Thoracic aorta (tissue), 2 donors: ENCODE data around the gene MRPL39. TPM values are rescaled to one million over a fixed set of nuclear protein-coding genes. Genes with fewer than 3 reads are reported as not detected.

Experiments used
- ATAC-seq: fragments of 150-250 bp; one replicate; pipeline ENCODE4 v1.8.0; 2017; ENCODE audit warnings: low read depth; ENCODE audit not compliant: insufficient number of reproducible peaks, low FRiP score
- DNase-seq: peaks from one replicate; pipeline ENCODE4 v3.0.0-alpha.2; 2020; ENCODE audit warnings: low spot score
- H3K27ac ChIP-seq, 2 donors: fragments of 200-600 bp; sonication (generic); 1 replicate in 1 of 2; 2 replicates in 1 of 2; pipeline ENCODE4 v1.5.1; 2016; ENCODE audit warnings: mild to moderate bottlenecking in 2 of 2, moderate library complexity in 2 of 2
- H3K27me3 ChIP-seq: fragments of 200-600 bp; sonication (generic); replicated peaks from 2 replicates; pipeline ENCODE4 v1.6.0; 2016; ENCODE audit warnings: mild to moderate bottlenecking; ENCODE audit not compliant: insufficient read depth
- H3K36me3 ChIP-seq: fragments of 200-600 bp; sonication (generic); one replicate; pipeline ENCODE4 v1.5.1; 2016
- H3K4me1 ChIP-seq, 2 donors: fragments of 200-600 bp; sonication (generic); 1 replicate in 1 of 2; 2 replicates in 1 of 2; pipeline versions ENCODE4 v1.5.1 to v1.6.0; 2016; ENCODE audit warnings: low read depth in 2 of 2, mild to moderate bottlenecking in 1 of 2; ENCODE audit not compliant: control insufficient read depth in 1 of 2
- H3K4me3 ChIP-seq: fragments of 200-600 bp; sonication (generic); 2 replicates; pipeline ENCODE4 v1.5.1; 2016; ENCODE audit warnings: mild to moderate bottlenecking
- H3K9me3 ChIP-seq: fragments of 200-600 bp; sonication (generic); 2 replicates; pipeline ENCODE4 v1.5.1; 2016
- total RNA-seq, 2 donors: library from RNA; depleted of rRNA; stranded (reverse); fragments of >200 nt; gene quantifications; one replicate each; pipeline versions ENCODE4 v1.1.0 to v1.2.3, GENCODE V29; 2016
- TF ChIP-seq, protein P1 (sequence below): fragments of 200-600 bp; sonication (generic); IDR thresholded peaks from one replicate; pipeline ENCODE4 v1.5.1; 2019; ENCODE audit warnings: antibody characterized with exemption

Gene MRPL39
- total RNA-seq, 2 donors from 2014 or later = 6.6 to 16.8 TPM

DNA sequence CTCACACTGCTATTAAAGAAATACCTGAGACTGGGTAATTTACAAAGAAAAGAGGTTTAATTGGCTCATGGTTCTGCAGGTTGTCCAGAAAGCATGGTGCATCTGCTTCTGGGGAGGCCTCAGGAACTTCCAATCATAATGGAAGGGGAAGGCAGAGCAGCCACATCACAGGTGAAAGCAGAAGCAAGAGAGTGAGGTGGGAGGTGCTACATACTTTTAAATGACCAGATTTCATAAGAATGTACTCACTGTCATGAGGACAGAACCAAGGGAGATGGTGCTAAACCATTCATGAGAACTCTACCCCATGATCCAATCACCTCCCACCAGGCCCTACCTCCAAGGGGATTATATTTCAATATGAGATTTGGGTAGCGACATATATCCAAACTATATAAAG is 55.7 kb downstream of the MRPL39 start:
- no peaks in the 10 kb centered on the region for H3K9me3 ChIP-seq
- DNase-seq (no peak), ATAC-seq (no peak)
- H3K27ac ChIP-seq = no peak overlapping the region
- no peaks in the 10 kb centered on the region for H3K27me3 ChIP-seq
- TF ChIP-seq, protein P1, sequence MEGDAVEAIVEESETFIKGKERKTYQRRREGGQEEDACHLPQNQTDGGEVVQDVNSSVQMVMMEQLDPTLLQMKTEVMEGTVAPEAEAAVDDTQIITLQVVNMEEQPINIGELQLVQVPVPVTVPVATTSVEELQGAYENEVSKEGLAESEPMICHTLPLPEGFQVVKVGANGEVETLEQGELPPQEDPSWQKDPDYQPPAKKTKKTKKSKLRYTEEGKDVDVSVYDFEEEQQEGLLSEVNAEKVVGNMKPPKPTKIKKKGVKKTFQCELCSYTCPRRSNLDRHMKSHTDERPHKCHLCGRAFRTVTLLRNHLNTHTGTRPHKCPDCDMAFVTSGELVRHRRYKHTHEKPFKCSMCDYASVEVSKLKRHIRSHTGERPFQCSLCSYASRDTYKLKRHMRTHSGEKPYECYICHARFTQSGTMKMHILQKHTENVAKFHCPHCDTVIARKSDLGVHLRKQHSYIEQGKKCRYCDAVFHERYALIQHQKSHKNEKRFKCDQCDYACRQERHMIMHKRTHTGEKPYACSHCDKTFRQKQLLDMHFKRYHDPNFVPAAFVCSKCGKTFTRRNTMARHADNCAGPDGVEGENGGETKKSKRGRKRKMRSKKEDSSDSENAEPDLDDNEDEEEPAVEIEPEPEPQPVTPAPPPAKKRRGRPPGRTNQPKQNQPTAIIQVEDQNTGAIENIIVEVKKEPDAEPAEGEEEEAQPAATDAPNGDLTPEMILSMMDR = no peak
- H3K4me1 ChIP-seq = no peaks in the 10 kb centered on the region
- H3K4me3 ChIP-seq = no peak overlapping the region
- H3K36me3 ChIP-seq = no peaks in the 10 kb centered on the region

DNA sequence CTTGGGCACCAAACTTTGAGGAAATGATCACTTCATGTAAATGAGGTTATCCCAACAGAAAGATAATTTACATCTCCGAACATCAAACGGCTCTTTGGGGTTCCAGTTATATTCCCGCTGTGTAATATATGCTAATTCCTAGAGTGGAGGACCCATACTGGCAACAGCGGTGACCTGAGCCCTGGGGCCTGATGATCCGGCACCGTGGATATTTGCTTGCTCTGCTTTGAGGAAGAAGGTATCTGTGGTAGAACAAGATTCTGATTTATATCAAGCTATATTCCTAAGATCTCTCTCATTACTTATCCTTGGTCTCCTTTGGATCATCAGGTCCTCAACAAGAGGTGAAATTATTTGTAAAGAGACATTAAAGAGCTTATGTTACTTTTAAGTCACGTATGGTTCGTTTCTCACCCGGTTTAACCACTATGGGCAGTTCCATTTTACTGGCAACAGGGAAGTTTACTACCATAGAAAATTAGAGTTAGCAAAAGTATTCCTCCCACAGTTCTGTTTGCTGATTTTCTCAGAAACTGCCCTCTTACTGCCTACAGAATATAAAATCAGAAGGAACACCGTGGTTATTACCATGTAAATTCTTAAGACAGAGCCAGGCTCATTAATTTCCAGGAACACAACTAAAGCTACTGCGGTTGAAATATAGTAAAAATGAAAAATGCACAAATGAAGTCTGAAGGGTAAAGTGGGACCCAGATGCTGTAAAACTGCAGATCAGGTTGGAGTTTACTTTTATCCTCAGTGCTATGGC is 56.7 kb downstream of the MRPL39 start:
- ATAC-seq (no peak), DNase-seq (no peak)
- Histone ChIP-seq H3K4me3 (no peak overlapping the region), H3K27me3 (no peaks in the 10 kb centered on the region), H3K36me3 (no peaks in the 10 kb centered on the region), H3K4me1 (no peaks in the 10 kb centered on the region), H3K27ac (no peak overlapping the region), H3K9me3 (no peaks in the 10 kb centered on the region)
- TF ChIP-seq, protein P1 = no peak

DNA sequence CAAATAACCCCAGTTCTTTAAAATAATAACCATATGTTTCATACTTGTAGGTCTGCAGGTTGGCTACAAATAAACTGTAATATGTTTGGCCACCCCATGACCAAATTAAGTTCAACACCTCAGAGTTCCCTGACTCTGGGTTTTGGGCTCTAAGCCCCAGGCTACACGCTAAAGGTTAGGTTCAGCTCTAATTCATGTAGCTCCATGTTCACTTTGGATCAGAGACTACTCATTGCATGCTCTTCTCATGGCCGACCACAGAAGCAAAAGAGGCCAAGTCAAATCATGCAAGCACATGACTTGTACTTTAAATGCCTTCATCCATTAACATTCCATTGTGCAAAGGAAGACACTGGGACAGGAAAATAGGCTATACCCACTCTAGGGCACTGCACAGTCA is 66.2 kb downstream of the MRPL39 start:
- Histone ChIP-seq H3K4me1 (no peaks in the 10 kb centered on the region), H3K36me3 (no peaks in the 10 kb centered on the region), H3K27ac (no peak overlapping the region), H3K4me3 (no peak overlapping the region), H3K27me3 (no peaks in the 10 kb centered on the region), H3K9me3 (peaks cover 13% of the 10 kb centered on the region)
- no peak for DNase-seq
- no peak for ATAC-seq
- TF ChIP-seq, protein P1 = no peak

DNA sequence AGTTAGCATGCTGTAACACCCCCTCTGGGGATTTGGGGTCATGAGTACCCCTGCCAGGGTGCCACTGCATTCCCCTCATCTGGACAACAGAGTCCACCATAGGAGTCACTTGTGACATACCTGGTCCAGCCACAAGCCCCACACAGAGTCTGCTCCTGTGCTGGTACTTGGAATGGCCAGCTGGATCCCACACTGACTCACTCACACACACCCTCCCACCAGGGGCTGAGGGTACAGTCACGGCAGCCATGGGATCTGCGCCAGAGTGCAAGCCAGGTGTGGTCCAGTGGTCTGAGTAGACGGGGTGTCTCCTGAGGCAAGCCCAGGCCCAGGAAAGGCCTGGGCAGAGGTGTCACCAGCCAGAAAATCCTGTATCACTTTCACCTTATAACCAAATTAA is 67.7 kb downstream of the MRPL39 start:
- Histone ChIP-seq H3K4me1 (no peaks in the 10 kb centered on the region), H3K36me3 (no peaks in the 10 kb centered on the region), H3K27me3 (no peaks in the 10 kb centered on the region), H3K9me3 (peaks cover 13% of the 10 kb centered on the region), H3K4me3 (no peak overlapping the region), H3K27ac (no peak overlapping the region)
- ATAC-seq (no peak), DNase-seq (no peak)
- TF ChIP-seq, protein P1 = no peak

DNA sequence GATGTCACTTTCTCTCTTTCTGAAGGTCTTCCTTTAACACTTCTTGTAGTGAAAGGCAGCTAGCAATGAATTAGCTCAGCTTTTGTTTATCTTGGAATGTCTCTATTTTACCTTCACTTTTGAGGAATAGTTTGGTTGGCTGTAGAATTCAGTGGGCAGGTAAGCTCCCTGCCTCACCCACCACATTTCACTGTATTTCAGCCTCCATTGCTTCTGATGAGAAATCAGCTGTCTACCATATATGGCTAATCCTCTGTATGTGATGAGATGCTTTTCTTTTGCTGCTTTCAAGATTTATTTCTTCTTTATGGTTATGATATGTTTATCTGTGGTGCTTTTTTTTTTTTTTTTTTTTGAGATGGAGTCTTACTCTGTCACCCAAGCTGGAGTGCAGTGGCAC is 70.1 kb downstream of the MRPL39 start:
- Histone ChIP-seq H3K27me3 (no peaks in the 10 kb centered on the region), H3K9me3 (peaks cover 13% of the 10 kb centered on the region), H3K36me3 (no peaks in the 10 kb centered on the region), H3K27ac (no peak overlapping the region), H3K4me1 (no peaks in the 10 kb centered on the region), H3K4me3 (no peak overlapping the region)
- DNase-seq (no peak), ATAC-seq (no peak)
- TF ChIP-seq, protein P1 = no peak
